NCI-H2196 treated with DMSO at 0.1 percent for 48 hours (cell line): Measurements from ENCODE around the gene CAMTA2.

Source experiments
- DNase-seq: peaks from one replicate; lab custom pipeline; 2025; ENCODE audit not compliant: unreplicated experiment; lab: John Stamatoyannopoulos, UW

The CAMTA2 gene

GRCh38 chr17:4948166-4948930 lies 39.1 kb downstream of the CAMTA2 start, which contains the start of gene PFN1:
Gene PFN1, minus strand, starts transcription at chr17:4948530. Its CDS starts 136 bp downstream, at chr17:4948394.
- DNase-seq = peak; percentile 42

- DNase-seq = no peak
Measured at GRCh38 chr17:4947411-4948165, 39.9 kb downstream of the CAMTA2 start.

GRCh38 chr17:4947010-4947410 lies 40.5 kb downstream of the CAMTA2 start:
- no peak for DNase-seq

- DNase-seq = no peak
Measured at GRCh38 chr17:4946312-4946976, 41.0 kb downstream of the CAMTA2 start.

- no peak for DNase-seq
Measured at GRCh38 chr17:4945944-4946280, 41.6 kb downstream of the CAMTA2 start.

GRCh38 chr17:4945176-4945943 lies 42.1 kb downstream of the CAMTA2 start:
- DNase-seq = no peak

GRCh38 chr17:4944554-4945175 lies 42.8 kb downstream of the CAMTA2 start:
- DNase-seq = no peak

GRCh38 chr17:4944163-4944553 lies 43.3 kb downstream of the CAMTA2 start:
- DNase-seq = no peak

GRCh38 chr17:4942760-4943508 lies 44.5 kb downstream of the CAMTA2 start:
- DNase-seq = no peak

- no peak for DNase-seq
Measured at GRCh38 chr17:4941319-4941610, 46.2 kb downstream of the CAMTA2 start.

GRCh38 chr17:4940555-4941318 lies 46.7 kb downstream of the CAMTA2 start:
- DNase-seq = no peak

GRCh38 chr17:4939796-4940554 lies 47.5 kb downstream of the CAMTA2 start, which contains the start of the genes RNF167 and SLC25A11:
Gene RNF167, plus strand, starts transcription at chr17:4940268. Its CDS starts 642 bp downstream, at chr17:4940910.
Gene SLC25A11, minus strand, starts transcription at chr17:4940046. Its CDS starts 136 bp downstream, at chr17:4939910.
- DNase-seq = peak; percentile 84

GRCh38 chr17:4939546-4939795 lies 48.0 kb downstream of the CAMTA2 start:
- no peak for DNase-seq

- no peak for DNase-seq
Measured at GRCh38 chr17:4938688-4939545, 48.6 kb downstream of the CAMTA2 start.

- no peak for DNase-seq
Measured at GRCh38 chr17:4938069-4938491, 49.4 kb downstream of the CAMTA2 start.

GRCh38 chr17:4937553-4937952 lies 49.9 kb downstream of the CAMTA2 start:
- no peak for DNase-seq

GRCh38 chr17:4936436-4936835 lies 51.0 kb downstream of the CAMTA2 start:
- DNase-seq = no peak

- no peak for DNase-seq
Measured at GRCh38 chr17:4935650-4936049, 51.8 kb downstream of the CAMTA2 start.
